ENCODE data around the gene PRR22. TPM values are rescaled to one million over a fixed set of nuclear protein-coding genes. Genes with fewer than 3 reads are reported as not detected.

Gene PRR22
- total RNA-seq, 3 donors from 2014 or later (not counting 1 experiment from before 2014, with no cell fraction given), result 2.4 to 5.4 (median 4.2) TPM

DNA sequence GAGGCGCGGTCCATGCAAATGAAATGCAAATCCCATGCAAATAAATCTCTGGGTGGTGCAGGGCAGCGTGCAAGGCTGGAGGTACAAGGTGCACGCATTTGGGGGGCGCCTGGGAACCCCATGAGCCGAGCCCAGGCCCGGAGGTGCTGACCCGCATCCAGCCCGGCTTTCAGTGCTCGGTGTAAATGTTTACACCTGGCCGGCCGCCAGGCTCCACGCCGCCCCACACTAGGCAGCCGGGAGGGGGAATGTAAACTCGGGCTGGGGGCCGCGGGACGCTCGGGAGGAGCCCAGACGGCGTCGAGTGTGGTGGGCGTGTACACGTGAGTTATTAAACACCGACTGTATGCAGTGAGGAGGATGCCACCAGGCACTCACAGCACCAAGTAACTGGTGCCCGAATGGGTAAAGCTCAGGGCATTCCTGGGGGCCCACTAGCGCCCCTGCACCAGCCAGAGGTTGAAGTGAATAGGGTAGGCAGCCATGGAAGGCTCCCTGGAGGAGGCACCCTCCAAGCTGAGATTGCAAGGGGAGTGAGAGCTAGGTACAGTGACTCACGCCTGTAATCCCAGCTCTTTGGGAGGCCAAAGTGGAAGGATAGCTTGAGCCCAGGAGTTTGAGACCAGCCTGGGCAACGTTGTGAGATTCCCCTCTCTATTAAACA is 37.8 kb upstream of the PRR22 start:
- Histone ChIP-seq H3K4me1 (ENCODE audit: control insufficient read depth, insufficient read depth, low read length) (peaks cover 8% of the 10 kb centered on the region), H3K27ac (ENCODE audit: low read length) (no peak overlapping the region), H3K4me3 (ENCODE audit: low read length) (no peak overlapping the region), H3K36me3 (ENCODE audit: control insufficient read depth, insufficient read depth, low read length) (no peaks in the 10 kb centered on the region), H3K9me3 (ENCODE audit: control insufficient read depth, insufficient read depth, low read length) (no peaks in the 10 kb centered on the region), H3K27me3 (ENCODE audit: control insufficient read depth, insufficient read depth, low read length) (no peaks in the 10 kb centered on the region)
- Mint-ChIP-seq H3K27ac (no peak overlapping the region), H3K9me3 (no peaks in the 10 kb centered on the region), H3K4me1 (peaks cover 5 to 10% of the 10 kb centered on the region in 2 donors), H3K36me3 (no peaks in the 10 kb centered on the region), H3K27me3 (ENCODE audit: low read depth in 2 of 2) (peaks cover 0 to 10% of the 10 kb centered on the region in 2 donors), H3K4me3 (no peak overlapping the region)
- WGBS (ENCODE audit: insufficient coverage), result 80% methylated on average over 28 of the region's 30 CpGs
- no peak for DNase-seq
- TF ChIP-seq, protein P1, sequence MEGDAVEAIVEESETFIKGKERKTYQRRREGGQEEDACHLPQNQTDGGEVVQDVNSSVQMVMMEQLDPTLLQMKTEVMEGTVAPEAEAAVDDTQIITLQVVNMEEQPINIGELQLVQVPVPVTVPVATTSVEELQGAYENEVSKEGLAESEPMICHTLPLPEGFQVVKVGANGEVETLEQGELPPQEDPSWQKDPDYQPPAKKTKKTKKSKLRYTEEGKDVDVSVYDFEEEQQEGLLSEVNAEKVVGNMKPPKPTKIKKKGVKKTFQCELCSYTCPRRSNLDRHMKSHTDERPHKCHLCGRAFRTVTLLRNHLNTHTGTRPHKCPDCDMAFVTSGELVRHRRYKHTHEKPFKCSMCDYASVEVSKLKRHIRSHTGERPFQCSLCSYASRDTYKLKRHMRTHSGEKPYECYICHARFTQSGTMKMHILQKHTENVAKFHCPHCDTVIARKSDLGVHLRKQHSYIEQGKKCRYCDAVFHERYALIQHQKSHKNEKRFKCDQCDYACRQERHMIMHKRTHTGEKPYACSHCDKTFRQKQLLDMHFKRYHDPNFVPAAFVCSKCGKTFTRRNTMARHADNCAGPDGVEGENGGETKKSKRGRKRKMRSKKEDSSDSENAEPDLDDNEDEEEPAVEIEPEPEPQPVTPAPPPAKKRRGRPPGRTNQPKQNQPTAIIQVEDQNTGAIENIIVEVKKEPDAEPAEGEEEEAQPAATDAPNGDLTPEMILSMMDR (IDR thresholded peaks at IDR 0.05), result no peak
- intact Hi-C loops (cut with micrococcal nuclease), result no loop called here
- ATAC-seq, result no peak

DNA sequence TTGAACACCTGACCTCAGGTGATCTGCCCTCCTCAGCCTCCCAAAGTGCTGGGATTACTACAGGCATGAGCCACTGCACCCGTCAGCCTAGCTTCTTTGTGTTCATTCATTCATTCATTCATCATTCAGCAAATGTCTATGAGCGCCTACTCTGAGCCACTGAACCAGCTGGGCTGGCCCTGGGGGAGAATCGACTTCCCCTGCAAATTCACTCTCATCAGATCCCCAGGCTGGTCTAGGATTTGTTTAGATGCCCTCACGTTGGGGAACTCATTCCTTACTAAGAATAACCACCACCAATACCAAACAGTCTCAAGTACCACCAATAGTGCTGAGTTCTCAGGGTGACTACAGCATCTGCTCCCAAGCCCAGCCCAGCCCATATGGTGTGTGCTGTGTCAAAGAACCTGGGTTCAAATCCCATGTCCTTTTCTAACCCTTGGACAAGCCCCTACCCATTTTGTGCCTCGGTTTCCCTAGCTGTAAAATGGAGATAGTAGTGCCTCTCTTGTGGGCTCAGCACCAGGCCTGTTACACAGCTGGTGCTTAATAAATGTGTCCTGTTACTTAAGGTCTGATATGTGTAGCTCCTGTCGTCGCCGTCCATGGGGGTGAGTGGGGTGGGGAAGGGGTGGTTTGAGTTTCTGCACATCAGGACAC is 37.1 kb upstream of the PRR22 start:
- Histone ChIP-seq H3K27me3 (ENCODE audit: control insufficient read depth, insufficient read depth, low read length) (no peaks in the 10 kb centered on the region), H3K4me3 (ENCODE audit: low read length) (no peak overlapping the region), H3K4me1 (ENCODE audit: control insufficient read depth, insufficient read depth, low read length) (peaks cover 2% of the 10 kb centered on the region), H3K27ac (ENCODE audit: low read length) (no peak overlapping the region), H3K9me3 (ENCODE audit: control insufficient read depth, insufficient read depth, low read length) (no peaks in the 10 kb centered on the region), H3K36me3 (ENCODE audit: control insufficient read depth, insufficient read depth, low read length) (no peaks in the 10 kb centered on the region)
- Mint-ChIP-seq H3K27ac (no peak overlapping the region), H3K4me3 (no peak overlapping the region), H3K27me3 (ENCODE audit: low read depth in 2 of 2) (peaks cover 0 to 8% of the 10 kb centered on the region in 2 donors), H3K36me3 (no peaks in the 10 kb centered on the region), H3K9me3 (no peaks in the 10 kb centered on the region), H3K4me1 (peaks cover 0 to 4% of the 10 kb centered on the region in 2 donors)
- no peak for DNase-seq
- no peak for ATAC-seq
- intact Hi-C loops (cut with micrococcal nuclease), result no loop called here
- 73% methylated on average over 8 of the region's 8 CpGs for WGBS (ENCODE audit: insufficient coverage)
- TF ChIP-seq, protein P1 (IDR thresholded peaks at IDR 0.05), result no peak

DNA sequence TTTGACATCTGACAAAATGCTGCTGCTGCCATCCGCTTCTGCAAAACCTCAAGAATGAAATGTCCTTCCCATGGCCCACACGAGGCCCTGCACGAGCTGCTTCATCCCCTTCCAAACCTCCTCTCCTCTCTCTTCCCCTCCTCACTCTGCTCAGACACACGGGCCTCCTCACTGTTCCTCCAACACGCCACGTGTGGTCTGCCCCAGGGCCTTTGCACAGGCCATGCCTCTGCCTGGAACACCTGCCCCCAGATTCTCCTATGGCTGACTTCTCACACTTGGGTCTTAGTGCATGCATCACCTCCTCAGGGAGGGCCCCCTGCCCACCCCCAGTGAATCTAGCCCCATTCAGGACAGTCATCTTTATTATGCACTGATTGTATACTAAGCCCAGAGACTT is 36.2 kb upstream of the PRR22 start:
- Mint-ChIP-seq H3K36me3 (no peaks in the 10 kb centered on the region), H3K4me3 (no peak overlapping the region), H3K27me3 (ENCODE audit: low read depth in 2 of 2) (peaks cover 0 to 10% of the 10 kb centered on the region in 2 donors), H3K9me3 (no peaks in the 10 kb centered on the region), H3K4me1 (peaks cover 0 to 4% of the 10 kb centered on the region in 2 donors), H3K27ac (no peak overlapping the region)
- no peaks in the 10 kb centered on the region for H3K9me3 ChIP-seq (ENCODE audit: control insufficient read depth, insufficient read depth, low read length)
- H3K27me3 ChIP-seq (ENCODE audit: control insufficient read depth, insufficient read depth, low read length), result no peaks in the 10 kb centered on the region
- TF ChIP-seq, protein P1 (IDR thresholded peaks at IDR 0.05), result no peak
- intact Hi-C loops (cut with micrococcal nuclease), result no loop called here
- H3K4me1 ChIP-seq (ENCODE audit: control insufficient read depth, insufficient read depth, low read length), result no peaks in the 10 kb centered on the region
- no peak overlapping the region for H3K27ac ChIP-seq (ENCODE audit: low read length)
- WGBS (ENCODE audit: insufficient coverage), result 65% methylated on average over 6 of the region's 6 CpGs
- no peak for DNase-seq
- no peak overlapping the region for H3K4me3 ChIP-seq (ENCODE audit: low read length)
- H3K36me3 ChIP-seq (ENCODE audit: control insufficient read depth, insufficient read depth, low read length), result no peaks in the 10 kb centered on the region
- no peak for ATAC-seq

Measured in natural killer cell (primary cell).